IgD-negative memory B cell (primary cell): Measurements from ENCODE around the gene TRIM41. TPM values are rescaled to one million over a fixed set of nuclear protein-coding genes. Genes with fewer than 3 reads are reported as not detected.

Source experiments
- H3K27ac Mint-ChIP-seq, 3 donors: one replicate each; pipeline ENCODE4 v1.8.0; 2020 to 2022; ENCODE audit warnings: mild to moderate bottlenecking in 3 of 3, mixed read lengths in 3 of 3, moderate library complexity in 1 of 3
- H3K27me3 Mint-ChIP-seq: one replicate; pipeline ENCODE4 v1.8.0; 2021; ENCODE audit warnings: mixed read lengths
- H3K36me3 Mint-ChIP-seq: one replicate; pipeline ENCODE4 v1.8.0; 2020; ENCODE audit warnings: mild to moderate bottlenecking, mixed read lengths
- H3K4me1 Mint-ChIP-seq, 3 donors: one replicate each; pipeline ENCODE4 v1.8.0; 2020 to 2022; ENCODE audit warnings: mixed read lengths in 3 of 3, mild to moderate bottlenecking in 1 of 3
- H3K4me3 Mint-ChIP-seq, 4 donors: one replicate each; pipeline ENCODE4 v1.8.0; 2020 to 2022; ENCODE audit warnings: mild to moderate bottlenecking in 4 of 4, mixed read lengths in 4 of 4, moderate library complexity in 3 of 4
- H3K9me3 Mint-ChIP-seq, 3 donors: one replicate each; pipeline ENCODE4 v1.8.0; 2020 to 2021; ENCODE audit warnings: mixed read lengths in 3 of 3, mild to moderate bottlenecking in 1 of 3
- polyA plus RNA-seq: library from polyadenylated mRNA; unstranded; fragments of 300-500 nt; fragmentation: Illumina TruSeq; gene quantifications from one replicate; pipeline ENCODE4 v1.2.3, GENCODE V29; 2021

The TRIM41 gene
- polyA plus RNA-seq, 1 donor from 2014 or later, result 1.3 TPM

GRCh38 chr5:181189363-181189961, 33.6 kb upstream of the TRIM41 start:
- Mint-ChIP-seq H3K4me3 (peak overlapping the region; percentile 91 to 99 (median 98)), H3K27ac (peak overlapping the region; percentile 99 to 100 (median 100)), H3K27me3 (peaks cover 8% of the 10 kb centered on the region), H3K9me3 (peaks cover 0 to 14% (median 0%) of the 10 kb centered on the region in 3 donors), H3K4me1 (peaks cover 20 to 29% (median 26%) of the 10 kb centered on the region in 3 donors), H3K36me3 (peaks cover 6% of the 10 kb centered on the region)

GRCh38 chr5:181189962-181190710, 32.9 kb upstream of the TRIM41 start:
- Mint-ChIP-seq H3K27ac (peak overlapping the region; percentile 99 to 100 (median 100)), H3K4me3 (peak overlapping the region; percentile 91 to 99 (median 98)), H3K27me3 (peaks cover 8% of the 10 kb centered on the region), H3K4me1 (peaks cover 20 to 24% (median 24%) of the 10 kb centered on the region in 3 donors), H3K9me3 (peaks cover 0 to 14% (median 0%) of the 10 kb centered on the region in 3 donors), H3K36me3 (peaks cover 6% of the 10 kb centered on the region)

- peak overlapping the region; percentile 99 to 100 (median 100) for H3K27ac Mint-ChIP-seq
- H3K9me3 Mint-ChIP-seq, result peaks cover 0 to 14% (median 0%) of the 10 kb centered on the region in 3 donors
- H3K27me3 Mint-ChIP-seq, result peaks cover 8% of the 10 kb centered on the region
- peaks cover 6% of the 10 kb centered on the region for H3K36me3 Mint-ChIP-seq
- peaks cover 20 to 24% (median 20%) of the 10 kb centered on the region in 3 donors for H3K4me1 Mint-ChIP-seq
- peak overlapping the region; percentile 91 to 99 (median 98) for H3K4me3 Mint-ChIP-seq
Measured at GRCh38 chr5:181190711-181191525, 32.2 kb upstream of the TRIM41 start.

- Mint-ChIP-seq H3K9me3 (peaks cover 0 to 14% (median 0%) of the 10 kb centered on the region in 3 donors), H3K4me3 (peak overlapping the region; percentile 91 to 99 (median 98)), H3K4me1 (peaks cover 16 to 22% (median 20%) of the 10 kb centered on the region in 3 donors), H3K27me3 (peaks cover 8% of the 10 kb centered on the region), H3K36me3 (peaks cover 6% of the 10 kb centered on the region), H3K27ac (peak overlapping the region; percentile 99 to 100 (median 100))
Measured at GRCh38 chr5:181191526-181192336, 31.4 kb upstream of the TRIM41 start.

GRCh38 chr5:181192337-181193046, 30.6 kb upstream of the TRIM41 start:
- Mint-ChIP-seq H3K27ac (peak overlapping the region; percentile 99 to 100 (median 100)), H3K9me3 (peaks cover 0 to 14% (median 0%) of the 10 kb centered on the region in 3 donors), H3K4me3 (peak overlapping the region; percentile 91 to 99 (median 98)), H3K4me1 (peaks cover 14 to 20% (median 20%) of the 10 kb centered on the region in 3 donors), H3K36me3 (peaks cover 6% of the 10 kb centered on the region), H3K27me3 (peaks cover 8% of the 10 kb centered on the region)

GRCh38 chr5:181193656-181194055, 29.4 kb upstream of the TRIM41 start:
- H3K4me3 Mint-ChIP-seq, result peak overlapping the region in 1 of 4 donors; percentile 98

GRCh38 chr5:181194489-181195248, 28.4 kb upstream of the TRIM41 start:
- Mint-ChIP-seq H3K36me3 (no peaks in the 10 kb centered on the region), H3K4me1 (peaks cover 17 to 22% (median 20%) of the 10 kb centered on the region in 3 donors), H3K27ac (peak overlapping the region in 1 of 3 donors; percentile 100), H3K27me3 (no peaks in the 10 kb centered on the region), H3K9me3 (peaks cover 0 to 6% (median 0%) of the 10 kb centered on the region in 3 donors), H3K4me3 (peak overlapping the region in 2 of 4 donors; percentile 24 to 37)

More at GRCh38 chr5:181193656-181194055, 29.4 kb upstream of the TRIM41 start:
- Mint-ChIP-seq H3K36me3 (peaks cover 2% of the 10 kb centered on the region), H3K9me3 (peaks cover 0 to 10% (median 0%) of the 10 kb centered on the region in 3 donors), H3K4me1 (peaks cover 13 to 17% (median 14%) of the 10 kb centered on the region in 3 donors), H3K27me3 (peaks cover 2% of the 10 kb centered on the region), H3K27ac (peak overlapping the region in 1 of 3 donors; percentile 100)

GRCh38 chr5:181195249-181195761, 27.8 kb upstream of the TRIM41 start:
- Mint-ChIP-seq H3K27ac (no peak overlapping the region), H3K27me3 (no peaks in the 10 kb centered on the region), H3K4me1 (peaks cover 19 to 25% (median 24%) of the 10 kb centered on the region in 3 donors), H3K36me3 (no peaks in the 10 kb centered on the region), H3K9me3 (peaks cover 0 to 6% (median 0%) of the 10 kb centered on the region in 3 donors), H3K4me3 (peak overlapping the region in 1 of 4 donors; percentile 51)

- no peaks in the 10 kb centered on the region for H3K36me3 Mint-ChIP-seq
- no peaks in the 10 kb centered on the region for H3K9me3 Mint-ChIP-seq
- H3K27ac Mint-ChIP-seq, result peak overlapping the region in 1 of 3 donors; percentile 57
- H3K4me1 Mint-ChIP-seq, result peaks cover 15 to 26% (median 20%) of the 10 kb centered on the region in 3 donors
- H3K27me3 Mint-ChIP-seq, result no peaks in the 10 kb centered on the region
- H3K4me3 Mint-ChIP-seq, result peak overlapping the region in 1 of 4 donors; percentile 58
Measured at GRCh38 chr5:181197326-181197951, 25.6 kb upstream of the TRIM41 start.

- no peaks in the 10 kb centered on the region for H3K36me3 Mint-ChIP-seq
- peak overlapping the region in 2 of 4 donors; percentile 51 to 67 for H3K4me3 Mint-ChIP-seq
- no peaks in the 10 kb centered on the region for H3K27me3 Mint-ChIP-seq
- peak overlapping the region; percentile 40 to 95 (median 77) for H3K27ac Mint-ChIP-seq
- H3K4me1 Mint-ChIP-seq, result peaks cover 15 to 21% (median 17%) of the 10 kb centered on the region in 3 donors
- H3K9me3 Mint-ChIP-seq, result no peaks in the 10 kb centered on the region
Measured at GRCh38 chr5:181198106-181198685, 24.9 kb upstream of the TRIM41 start.

- H3K27me3 Mint-ChIP-seq, result no peaks in the 10 kb centered on the region
- peaks cover 15 to 20% (median 20%) of the 10 kb centered on the region in 3 donors for H3K4me1 Mint-ChIP-seq
- H3K36me3 Mint-ChIP-seq, result no peaks in the 10 kb centered on the region
- H3K4me3 Mint-ChIP-seq, result peak overlapping the region in 3 of 4 donors; percentile 51 to 61 (median 54)
- no peaks in the 10 kb centered on the region for H3K9me3 Mint-ChIP-seq
- H3K27ac Mint-ChIP-seq, result peak overlapping the region; percentile 40 to 95 (median 77)
Measured at GRCh38 chr5:181198905-181199519, 24.1 kb upstream of the TRIM41 start.
